ENCODE data around the gene TIPARP.

The TIPARP gene, protein sequence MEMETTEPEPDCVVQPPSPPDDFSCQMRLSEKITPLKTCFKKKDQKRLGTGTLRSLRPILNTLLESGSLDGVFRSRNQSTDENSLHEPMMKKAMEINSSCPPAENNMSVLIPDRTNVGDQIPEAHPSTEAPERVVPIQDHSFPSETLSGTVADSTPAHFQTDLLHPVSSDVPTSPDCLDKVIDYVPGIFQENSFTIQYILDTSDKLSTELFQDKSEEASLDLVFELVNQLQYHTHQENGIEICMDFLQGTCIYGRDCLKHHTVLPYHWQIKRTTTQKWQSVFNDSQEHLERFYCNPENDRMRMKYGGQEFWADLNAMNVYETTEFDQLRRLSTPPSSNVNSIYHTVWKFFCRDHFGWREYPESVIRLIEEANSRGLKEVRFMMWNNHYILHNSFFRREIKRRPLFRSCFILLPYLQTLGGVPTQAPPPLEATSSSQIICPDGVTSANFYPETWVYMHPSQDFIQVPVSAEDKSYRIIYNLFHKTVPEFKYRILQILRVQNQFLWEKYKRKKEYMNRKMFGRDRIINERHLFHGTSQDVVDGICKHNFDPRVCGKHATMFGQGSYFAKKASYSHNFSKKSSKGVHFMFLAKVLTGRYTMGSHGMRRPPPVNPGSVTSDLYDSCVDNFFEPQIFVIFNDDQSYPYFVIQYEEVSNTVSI

DNA sequence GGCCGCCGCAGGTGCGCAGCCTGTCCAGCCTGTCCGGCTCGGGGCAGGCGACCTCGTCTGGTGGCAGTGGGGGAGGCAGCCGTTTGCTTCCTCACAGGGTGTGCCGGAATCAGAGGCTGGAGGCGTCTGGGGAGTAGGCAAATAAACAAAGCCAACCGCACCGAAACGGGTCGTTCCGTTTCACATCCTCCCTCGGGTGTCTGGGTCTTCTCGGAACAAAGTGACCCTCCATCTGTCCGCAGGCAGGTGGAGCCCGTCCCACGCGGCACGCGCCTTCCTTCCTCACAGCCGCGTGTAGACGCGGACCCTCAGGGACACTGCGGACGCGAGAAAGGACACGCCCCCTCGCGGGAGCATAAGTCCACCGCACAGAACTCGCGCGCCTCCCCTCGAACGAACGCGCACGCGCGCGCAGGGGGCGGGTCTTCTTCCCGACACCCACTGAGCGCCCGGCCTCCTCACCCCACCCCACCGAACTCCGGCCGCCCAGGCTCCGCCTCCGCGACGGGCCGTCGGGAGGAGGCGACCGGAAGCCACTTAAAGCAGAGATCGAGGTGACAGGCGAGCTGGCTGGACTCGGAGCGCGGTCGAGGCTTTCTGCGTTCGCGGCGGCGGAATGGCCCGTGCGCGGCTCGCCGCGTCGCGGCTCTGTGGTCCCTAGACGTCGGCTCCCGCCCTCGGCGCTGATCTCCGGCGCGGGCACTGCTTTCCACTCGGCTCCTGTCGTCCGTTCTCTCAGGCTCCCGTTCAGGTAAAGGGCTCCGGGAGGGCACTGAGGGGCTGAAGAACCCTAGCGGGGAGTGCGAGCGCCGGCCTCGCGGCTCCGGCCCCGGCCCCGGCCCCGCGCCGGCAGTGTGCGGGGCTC lies at the start of gene TIPARP:
Gene TIPARP (plus strand): TSS at position 545 of the 865 bp plus-strand sequence. CDS start 3,108 bp downstream, outside the sequence.
- peak; percentile 100 for DNase-seq

DNA sequence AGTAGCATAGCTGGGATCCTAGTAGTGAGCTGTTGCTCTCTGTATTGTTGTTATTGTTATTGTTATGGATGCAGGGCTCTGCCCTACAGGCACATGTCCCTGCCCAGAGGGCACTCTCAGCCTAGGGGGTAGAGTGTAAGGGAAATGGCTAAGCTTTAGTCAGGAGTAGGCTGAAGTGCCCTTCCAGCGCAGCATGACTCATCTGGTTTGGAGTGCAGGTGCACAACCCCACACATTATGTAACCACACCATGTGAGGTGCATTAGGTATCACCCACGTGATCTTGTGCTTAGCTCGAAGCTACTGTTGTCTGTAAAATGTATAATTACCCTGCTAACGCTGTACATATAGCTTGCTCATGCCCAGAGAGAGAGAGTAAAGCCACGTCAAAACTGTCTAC lies 48.3 kb upstream of the TIPARP start:
- DNase-seq: no peak

DNA sequence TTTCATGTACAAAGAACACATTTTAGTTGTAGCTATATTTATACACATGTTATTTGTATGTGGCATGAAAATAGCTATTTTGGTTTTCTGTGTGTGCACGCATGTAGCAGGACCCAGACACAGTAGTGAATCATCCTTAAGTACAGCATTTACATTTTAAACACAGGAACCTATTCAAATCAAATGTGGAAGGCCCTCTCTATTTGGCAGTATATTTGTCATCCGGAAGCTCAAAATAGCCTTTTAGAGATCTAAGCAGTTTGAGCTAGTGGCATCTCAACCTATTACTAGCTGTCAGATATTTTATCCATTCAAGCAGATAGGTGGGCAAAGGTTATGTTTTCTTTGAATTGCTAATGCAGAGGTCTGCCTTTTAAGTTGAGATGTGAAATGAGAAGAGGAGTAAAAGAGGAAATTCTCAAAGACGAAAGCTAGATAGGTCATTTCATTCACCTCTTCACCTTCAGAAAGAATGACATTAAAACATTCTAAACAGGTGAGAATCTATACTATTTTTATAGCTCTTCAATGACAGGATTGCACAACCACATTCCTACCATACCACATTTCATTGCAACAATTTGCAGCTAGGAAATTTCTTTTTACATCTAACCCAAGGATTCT lies 46.3 kb upstream of the TIPARP start:
- no peak for DNase-seq

DNA sequence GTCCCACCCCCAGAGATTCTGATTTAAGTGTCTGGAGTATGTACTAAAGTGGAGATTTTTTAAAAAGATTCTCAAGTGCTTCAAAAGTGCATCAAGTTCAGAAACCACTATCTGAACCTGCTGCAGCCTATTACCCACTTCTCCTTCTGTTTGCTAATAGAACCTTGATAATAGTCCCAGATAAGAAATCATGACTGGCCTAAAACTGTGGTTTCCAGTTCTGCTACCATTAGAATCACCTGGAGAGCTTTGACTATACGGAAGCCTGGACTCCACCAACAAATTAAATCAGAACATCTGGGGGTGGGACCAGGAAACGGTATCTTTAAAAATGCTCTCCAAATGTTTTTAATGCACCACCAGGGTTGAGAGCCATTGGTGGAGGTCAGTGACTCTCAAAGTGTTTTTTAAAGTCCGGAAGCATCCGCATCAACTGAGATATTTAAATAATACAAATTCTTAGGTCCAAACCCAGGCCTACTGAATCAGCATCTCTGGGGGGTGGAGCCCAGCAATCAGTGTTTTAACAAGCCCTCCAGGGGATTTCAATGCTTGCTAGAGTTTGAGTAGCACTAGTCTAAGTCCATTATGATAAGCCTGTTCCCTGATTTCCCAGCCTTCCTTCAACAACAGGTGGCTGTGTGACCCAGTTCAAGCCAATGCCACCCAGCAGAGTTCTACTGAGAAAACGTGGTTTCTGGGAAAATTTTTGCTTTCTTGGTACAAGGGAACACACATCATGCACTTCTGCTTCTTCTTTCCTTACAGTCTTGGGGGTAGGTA lies 45.4 kb upstream of the TIPARP start:
- DNase-seq: no peak

DNA sequence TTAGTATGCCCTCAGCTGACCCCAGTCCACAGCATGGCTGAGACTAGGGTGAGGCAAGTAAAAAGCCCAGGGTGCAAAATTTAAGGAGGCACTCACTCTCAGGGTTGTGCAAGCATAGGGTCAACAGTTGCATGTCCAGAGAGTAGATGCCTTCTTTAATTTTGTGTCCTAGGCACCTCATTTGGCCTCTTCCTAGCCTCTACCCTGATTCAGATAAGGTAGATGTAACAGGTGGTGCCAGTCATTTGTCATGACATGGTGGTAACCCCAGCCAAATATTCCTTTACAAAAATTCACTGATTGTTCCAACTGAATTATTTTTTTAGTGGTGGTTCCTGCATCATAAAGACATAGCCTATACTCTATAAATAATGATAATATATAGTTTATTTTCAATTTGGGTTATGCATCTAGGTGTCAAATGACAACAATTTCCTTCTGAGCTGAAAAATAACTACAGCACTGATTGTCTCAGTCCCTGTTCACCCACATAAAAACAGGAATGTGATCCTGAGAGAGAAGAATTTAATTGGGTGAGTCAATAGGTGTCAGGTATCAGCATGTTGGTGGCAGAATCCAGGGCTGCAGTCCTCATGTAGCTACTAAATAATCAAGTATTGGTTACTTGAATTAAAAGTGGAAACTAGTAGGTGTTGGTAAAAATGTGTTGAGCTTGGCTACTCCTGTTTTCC lies 44.2 kb upstream of the TIPARP start:
- no peak for DNase-seq

DNA sequence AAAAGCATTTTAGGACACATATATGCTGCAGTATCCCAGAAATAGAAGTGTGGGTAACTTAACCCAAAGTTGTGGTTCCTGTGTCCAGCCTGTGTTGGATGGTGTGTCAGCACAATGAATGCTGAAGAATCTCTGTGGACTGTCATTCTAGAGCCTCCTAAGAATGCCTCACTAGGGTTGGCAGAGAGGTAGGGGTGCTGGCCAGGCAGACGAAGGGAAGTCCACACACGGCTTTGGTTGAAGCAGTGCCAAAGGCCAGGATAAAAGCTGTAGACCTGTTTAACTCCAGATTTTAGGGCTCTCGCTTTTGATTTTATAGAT lies 43.7 kb upstream of the TIPARP start:
- DNase-seq: no peak

DNA sequence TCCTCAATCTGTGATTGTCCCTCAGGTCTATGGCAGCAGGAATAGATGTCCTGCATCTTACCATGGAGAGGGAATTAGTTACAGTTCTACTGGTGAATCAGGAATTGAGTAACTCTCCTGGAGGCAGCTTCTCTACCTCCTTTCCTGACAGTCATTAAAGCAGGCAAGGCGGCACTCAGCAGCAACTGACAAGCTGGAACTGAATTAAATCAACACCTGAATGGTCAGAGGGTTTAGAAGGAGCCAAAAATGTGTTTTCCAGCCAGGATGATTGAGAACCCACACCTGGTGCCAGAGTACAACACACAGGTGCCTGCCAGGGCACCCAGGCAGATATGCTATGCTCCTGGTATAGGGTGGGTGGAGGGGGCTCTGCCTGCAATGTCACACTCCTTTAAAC lies 43.1 kb upstream of the TIPARP start:
- DNase-seq: no peak

DNA sequence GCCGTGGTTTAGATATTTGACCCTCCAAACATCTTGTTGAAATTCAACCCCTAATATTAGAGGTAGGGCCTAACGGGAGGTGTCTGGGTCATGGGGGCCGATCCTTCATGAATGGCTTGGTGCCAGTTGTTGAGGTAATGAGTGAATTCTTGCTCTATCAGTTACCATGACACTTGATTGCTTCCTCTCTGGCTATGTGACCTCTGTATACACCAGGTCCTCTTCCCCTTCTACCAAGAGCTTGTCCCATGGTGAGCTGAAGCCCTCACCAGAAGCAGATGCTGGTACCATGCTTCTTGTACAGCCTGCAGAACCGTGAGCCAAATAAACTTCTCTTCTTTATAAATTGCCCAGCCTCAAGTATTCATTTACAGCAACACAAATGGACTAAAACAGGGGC lies 41.8 kb upstream of the TIPARP start:
- DNase-seq: no peak

DNA sequence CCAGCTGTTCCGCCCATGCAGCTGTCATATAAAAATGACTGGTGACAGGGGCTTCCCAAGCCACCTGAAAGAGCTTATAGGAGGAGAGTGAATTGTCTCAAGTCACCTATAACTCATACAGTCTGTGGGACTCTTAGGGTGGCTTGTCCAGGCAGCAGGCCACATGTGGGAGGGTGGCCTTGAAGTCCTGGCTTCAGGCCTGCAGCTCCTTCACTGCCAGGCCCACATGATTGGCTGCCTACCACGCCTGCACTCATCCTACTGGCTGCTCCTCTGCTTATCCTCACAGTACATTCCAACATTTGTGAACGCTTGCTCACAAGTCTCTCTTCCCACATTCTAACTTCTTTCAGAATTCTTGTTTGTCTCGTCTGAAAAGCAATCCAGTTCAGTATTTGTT lies 41.1 kb upstream of the TIPARP start:
- DNase-seq: no peak

DNA sequence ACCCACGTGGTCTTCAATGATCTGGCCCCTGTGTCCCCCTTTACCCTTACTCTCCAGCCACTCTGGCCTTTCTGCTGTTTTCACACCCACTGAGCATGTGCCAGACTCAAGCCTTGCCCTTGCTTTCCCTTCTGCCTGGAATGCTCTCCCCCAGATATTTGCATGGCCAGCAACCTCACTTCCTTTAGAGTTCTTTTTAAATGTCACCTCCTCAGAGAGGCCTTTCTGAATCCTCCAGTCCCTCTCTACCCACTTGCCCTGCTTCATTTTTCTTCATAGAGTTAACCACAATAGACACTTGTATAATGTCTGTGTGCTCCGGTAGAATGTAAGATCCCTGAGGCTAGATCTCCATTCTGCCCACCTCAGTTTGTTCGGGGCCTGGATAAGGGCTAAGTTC lies 39.4 kb upstream of the TIPARP start:
- DNase-seq: no peak

DNA sequence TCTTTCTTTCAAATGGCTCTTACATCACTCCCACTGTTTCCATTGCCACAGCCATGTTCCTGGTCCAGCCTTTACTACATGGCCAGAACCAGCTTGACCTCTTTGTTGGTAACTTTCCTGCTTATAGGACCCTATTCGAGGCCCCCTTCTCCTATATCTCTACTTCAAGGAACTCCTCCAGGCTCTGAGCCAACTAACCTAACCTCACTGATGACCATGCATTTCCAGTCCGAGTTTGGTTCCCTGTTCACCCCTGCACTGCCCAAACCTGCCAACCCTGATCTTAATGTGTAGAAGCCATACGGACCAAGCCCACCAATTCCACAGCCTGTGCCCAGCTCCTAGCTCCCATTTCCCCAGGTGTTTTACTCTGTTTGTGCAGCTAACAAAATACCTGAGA lies 38.4 kb upstream of the TIPARP start:
- DNase-seq: no peak

DNA sequence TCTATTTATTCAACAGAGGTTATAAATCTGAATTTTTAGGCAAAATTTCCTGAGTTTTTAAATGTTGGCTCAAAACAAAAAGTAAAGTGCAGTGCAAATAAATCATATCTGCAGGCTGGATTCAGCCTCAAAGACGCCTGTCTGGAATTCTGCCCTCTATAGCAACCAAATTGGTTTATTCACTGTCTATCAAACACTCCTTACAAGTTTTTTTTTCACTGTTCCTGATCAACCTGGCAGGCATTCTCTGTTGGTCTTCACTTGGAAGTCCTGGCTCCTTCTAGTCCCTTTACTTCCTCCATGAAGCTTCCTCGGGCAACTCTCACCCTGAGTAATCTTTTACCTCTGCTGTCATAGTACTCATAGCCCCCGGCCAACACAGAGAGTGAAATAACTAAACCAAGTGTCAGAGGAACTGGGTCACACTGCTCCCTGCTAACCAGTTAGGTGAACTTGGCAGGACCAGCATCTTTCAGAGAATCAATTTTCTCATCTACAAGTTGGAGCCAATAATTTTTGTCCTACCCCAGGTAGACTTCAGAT lies 36.8 kb upstream of the TIPARP start:
- no peak for DNase-seq

DNA sequence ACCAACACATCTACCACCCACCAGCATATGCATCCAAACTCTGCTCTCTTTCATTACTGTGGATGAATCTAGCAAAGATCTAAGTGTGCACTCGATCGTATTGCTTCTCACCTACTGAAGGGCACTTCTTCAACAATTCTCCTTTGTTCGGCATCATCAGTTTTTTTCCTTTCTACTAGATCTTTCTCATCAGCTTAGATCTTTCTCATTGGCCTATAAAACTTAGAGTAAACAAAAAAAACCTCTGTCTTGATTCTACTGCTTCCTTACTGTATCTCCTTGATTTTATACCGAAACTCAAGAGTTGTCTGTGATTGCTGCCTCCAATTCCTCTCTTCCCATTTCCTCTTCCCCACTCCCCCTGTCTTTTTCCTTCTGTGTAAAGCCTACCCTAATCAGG lies 36.1 kb upstream of the TIPARP start:
- no peak for DNase-seq

DNA sequence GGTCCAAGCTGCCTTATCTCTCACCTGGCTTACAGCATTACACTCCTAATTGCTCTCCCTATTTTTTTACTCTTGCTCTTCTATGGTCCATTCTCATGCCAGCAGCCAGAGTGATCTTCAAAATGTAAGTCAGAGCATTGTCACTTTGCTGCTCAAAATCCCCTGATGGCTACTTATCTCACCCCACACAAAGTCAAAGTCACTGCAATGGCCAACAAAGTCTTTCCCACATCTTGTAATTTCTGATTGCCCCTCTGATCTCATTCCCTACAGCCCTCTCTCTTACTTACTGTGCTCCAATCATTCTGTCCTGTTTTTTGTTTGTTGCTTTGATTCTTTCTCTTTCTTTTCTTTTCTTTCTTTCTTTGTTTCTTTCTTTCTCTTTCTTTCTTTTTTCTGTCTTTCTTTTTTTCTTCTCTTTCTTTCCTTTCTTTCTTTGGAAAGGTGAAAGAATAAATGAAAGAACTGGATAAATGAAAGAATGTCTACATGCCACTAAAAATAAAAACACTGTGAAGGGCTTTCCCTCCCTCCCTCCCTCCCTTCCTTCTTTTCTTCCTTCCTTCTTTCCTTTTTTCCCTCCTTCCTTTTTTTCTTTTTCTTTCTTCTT lies 34.9 kb upstream of the TIPARP start:
- DNase-seq: no peak

DNA sequence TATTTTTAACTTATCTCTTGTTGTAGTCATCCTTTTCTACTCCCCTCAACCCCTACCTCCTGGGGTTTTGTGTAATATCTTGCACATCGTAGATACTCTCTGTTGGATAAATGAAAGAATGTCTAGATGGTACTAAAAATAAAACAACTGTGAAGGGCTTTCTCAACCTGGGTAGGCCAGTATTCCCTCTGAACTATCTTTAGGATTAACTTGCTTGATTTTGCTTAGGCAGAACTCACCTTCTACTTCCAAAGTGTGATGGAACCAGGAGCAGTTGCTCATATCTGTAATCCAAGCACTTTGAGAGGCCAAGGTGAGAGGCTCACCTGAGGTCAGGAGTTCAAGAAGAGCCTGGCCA lies 32.8 kb upstream of the TIPARP start:
- DNase-seq: no peak

DNA sequence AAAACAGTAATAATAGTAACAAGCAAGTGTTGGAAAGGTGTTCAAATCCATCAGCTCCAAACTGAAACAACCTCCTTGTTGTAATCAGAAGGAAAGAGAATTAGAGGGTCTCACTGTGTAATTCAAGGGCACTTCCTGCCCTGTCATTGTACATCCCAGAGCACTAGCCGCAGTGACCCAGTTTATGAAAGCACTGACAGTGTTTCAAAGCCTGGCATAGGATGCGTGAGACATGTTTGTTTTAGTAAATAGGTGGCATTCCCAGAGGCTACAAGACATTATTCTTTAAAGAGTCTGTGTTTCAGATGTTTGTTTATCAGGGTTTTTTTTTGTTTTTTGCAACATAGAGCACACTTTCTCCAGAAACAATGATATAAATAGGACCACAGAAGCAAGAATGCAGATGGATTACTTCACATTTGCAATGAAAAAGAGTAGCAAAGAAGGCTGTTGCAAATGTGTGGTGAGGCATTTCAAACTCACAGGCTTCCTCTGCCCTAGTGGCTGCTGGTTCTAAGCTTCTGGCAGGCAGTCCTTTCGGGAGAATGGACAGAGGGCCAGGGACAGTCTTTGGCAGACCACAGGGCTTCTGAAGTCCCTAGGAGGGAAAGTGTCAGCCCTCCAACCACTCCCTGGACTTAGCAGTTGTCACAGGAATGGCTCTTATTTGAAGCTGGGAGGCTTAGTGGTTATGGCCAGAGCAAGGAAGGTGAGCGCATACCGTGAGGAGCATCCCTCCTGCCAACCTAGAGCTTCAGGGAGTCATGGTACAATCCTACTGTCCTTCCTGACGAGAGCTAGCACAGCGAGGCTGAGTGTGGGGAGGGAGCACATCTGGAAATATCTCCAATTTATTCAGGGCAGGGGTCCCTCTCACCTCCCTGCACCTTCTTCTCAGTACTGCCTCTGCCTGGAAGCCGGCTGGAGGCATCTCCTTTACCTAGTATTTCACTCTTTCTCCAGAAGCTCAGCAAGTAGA lies 31.4 kb upstream of the TIPARP start:
- no peak for DNase-seq

DNA sequence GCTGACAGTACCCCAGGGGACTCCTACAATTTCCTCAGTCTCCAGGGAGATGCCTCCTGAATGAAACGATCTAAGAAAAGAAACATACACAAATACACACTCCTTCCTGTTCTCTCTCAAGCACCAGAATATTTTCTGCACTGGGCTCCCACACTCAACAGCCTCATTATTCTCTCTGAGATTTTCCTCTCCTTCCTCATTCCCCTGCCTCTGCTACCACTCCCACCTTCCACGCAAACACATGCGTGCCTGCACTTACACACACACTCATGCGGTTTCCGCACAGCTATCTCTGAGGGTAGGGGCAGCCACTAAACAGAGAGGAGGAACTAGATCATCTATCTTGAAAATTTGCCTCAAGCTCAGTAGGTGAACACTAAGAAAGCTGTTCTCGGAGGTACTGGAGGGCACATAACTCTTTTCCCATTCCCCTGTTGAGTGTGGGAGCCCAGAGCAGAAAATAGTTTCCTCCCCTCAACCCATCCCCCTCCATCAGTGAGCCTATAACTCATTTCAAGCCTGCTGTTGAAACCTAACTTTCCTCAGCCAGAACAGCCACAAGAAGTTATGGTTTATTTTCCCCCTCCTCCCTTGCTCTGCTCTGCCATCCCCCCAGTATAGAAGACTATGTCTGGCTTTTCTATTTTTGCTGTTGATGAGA lies 30.5 kb upstream of the TIPARP start:
- peak; percentile 53 for DNase-seq

DNA sequence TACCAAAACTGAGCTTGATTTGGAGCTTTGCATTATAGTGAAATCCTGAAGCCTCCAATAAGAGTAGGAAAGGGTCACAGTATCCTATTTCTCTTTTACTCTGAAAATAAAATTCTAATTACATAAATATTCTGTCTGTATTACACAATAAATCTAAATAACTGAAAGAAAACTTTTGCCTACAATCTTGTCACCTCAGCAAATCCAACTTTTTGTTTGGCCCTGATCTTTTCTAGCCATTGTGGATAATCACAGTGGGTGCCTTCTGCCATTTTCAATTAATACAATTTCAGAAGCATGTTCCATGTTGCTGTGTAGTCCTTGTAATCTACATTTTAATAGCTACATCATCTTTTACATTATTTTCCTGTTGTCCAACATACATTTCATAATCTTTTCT lies 29.4 kb upstream of the TIPARP start:
- DNase-seq: no peak

DNA sequence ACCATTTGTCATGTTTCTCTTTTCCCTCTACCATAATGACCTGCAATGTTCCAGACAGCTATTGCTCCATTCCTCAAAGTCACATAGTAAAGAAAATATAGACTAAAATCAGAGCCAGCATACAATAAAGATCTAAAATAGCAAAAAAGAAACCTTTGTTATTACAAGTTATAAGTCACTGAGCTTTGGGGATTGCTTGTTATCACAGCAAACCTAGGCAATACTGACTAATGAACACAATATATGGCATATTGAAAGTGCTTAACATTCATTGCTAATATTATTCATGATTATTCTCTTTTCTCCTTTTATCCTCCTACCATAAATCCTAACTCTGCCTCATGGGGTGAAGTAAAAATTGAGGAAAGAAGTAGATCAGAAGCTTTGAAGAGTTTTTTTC lies 27.4 kb upstream of the TIPARP start:
- no peak for DNase-seq

Data from left hindlimb (tissue), 1 donor.